ENCODE results near the gene NPAS3.

Gene NPAS3

GRCh38 chr14:32938719-32939253 lies at the start of gene NPAS3:
NPAS3 (plus strand) TSS chr14:32938879.
- DNase-seq, result no peak

- no peak for DNase-seq
Measured at GRCh38 chr14:32896979-32897697, 41.5 kb upstream of the NPAS3 start.

GRCh38 chr14:32897698-32898064 lies 41.0 kb upstream of the NPAS3 start:
- no peak for DNase-seq

- DNase-seq, result no peak
Measured at GRCh38 chr14:32898876-32899275, 39.8 kb upstream of the NPAS3 start.

GRCh38 chr14:32900547-32900946 lies 38.1 kb upstream of the NPAS3 start:
- DNase-seq, result no peak

GRCh38 chr14:32905013-32905412 lies 33.7 kb upstream of the NPAS3 start:
- DNase-seq, result no peak

GRCh38 chr14:32906672-32907071 lies 32.0 kb upstream of the NPAS3 start:
- no peak for DNase-seq

GRCh38 chr14:32908196-32909084 lies 30.2 kb upstream of the NPAS3 start:
- no peak for DNase-seq

- DNase-seq, result no peak
Measured at GRCh38 chr14:32913725-32914124, 25.0 kb upstream of the NPAS3 start.

- DNase-seq, result no peak
Measured at GRCh38 chr14:32914391-32914790, 24.3 kb upstream of the NPAS3 start.

- DNase-seq, result no peak
Measured at GRCh38 chr14:32920696-32921276, 17.9 kb upstream of the NPAS3 start.

GRCh38 chr14:32925439-32925838 lies 13.2 kb upstream of the NPAS3 start:
- DNase-seq, result no peak

- no peak for DNase-seq
Measured at GRCh38 chr14:32932302-32932913, 6.3 kb upstream of the NPAS3 start.

GRCh38 chr14:32932914-32933628 lies 5.6 kb upstream of the NPAS3 start:
- no peak for DNase-seq

GRCh38 chr14:32933629-32934072 lies 5.0 kb upstream of the NPAS3 start:
- DNase-seq, result no peak

- no peak for DNase-seq
Measured at GRCh38 chr14:32934073-32934880, 4.4 kb upstream of the NPAS3 start.

GRCh38 chr14:32934881-32935633 lies 3.6 kb upstream of the NPAS3 start:
- no peak for DNase-seq

GRCh38 chr14:32939254-32940065 lies 781 bp downstream of the NPAS3 start:
- peak; percentile 11 for DNase-seq

- DNase-seq, result no peak
Measured at GRCh38 chr14:32940066-32940651, 1.5 kb downstream of the NPAS3 start.

Measured in activated naive CD4-positive, alpha-beta T cell treated with Interleukin-2 at 50 U/mL for 16 hours (primary cell).